HEK293 (cell line): ENCODE results near the gene PLK3.

Experiments used
- HIC1 ChIP-seq: fragments of 450-650 bp; formaldehyde crosslinking; IDR thresholded peaks from 2 replicates; pipeline ENCODE4 v1.5.1; 2016; ENCODE audit warnings: missing biosample characterization, missing genetic modification characterization
- IKZF3 ChIP-seq: fragments of 450-650 bp; IDR thresholded peaks from 2 replicates; pipeline ENCODE4 v1.5.0; 2018; ENCODE audit warnings: missing biosample characterization, mild to moderate bottlenecking, missing genetic modification characterization, moderate library complexity
- KLF16 ChIP-seq: fragments of 450-650 bp; formaldehyde crosslinking; IDR thresholded peaks from 2 replicates; pipeline ENCODE4 v1.5.1; 2017; ENCODE audit warnings: missing biosample characterization, missing genetic modification characterization
- MZF1 ChIP-seq: fragments of 450-650 bp; formaldehyde crosslinking; IDR thresholded peaks from 2 replicates; pipeline ENCODE4 v1.5.1; 2017; ENCODE audit warnings: missing biosample characterization, missing genetic modification characterization, borderline replicate concordance
- OSR2 ChIP-seq: fragments of 450-650 bp; formaldehyde crosslinking; IDR thresholded peaks from 2 replicates; pipeline ENCODE4 v1.5.1; 2016; ENCODE audit warnings: missing biosample characterization, missing genetic modification characterization
- PRDM1 ChIP-seq: fragments of 450-650 bp; formaldehyde crosslinking; IDR thresholded peaks from 2 replicates; pipeline ENCODE4; 2016; ENCODE audit warnings: missing biosample characterization, missing genetic modification characterization
- PRDM4 ChIP-seq: fragments of 450-650 bp; formaldehyde crosslinking; IDR thresholded peaks from 2 replicates; pipeline ENCODE4 v1.5.1; 2017; ENCODE audit warnings: missing biosample characterization, missing genetic modification characterization
- PRDM6 ChIP-seq: fragments of 450-650 bp; formaldehyde crosslinking; IDR thresholded peaks from 2 replicates; pipeline ENCODE4 v1.5.1; 2017; ENCODE audit warnings: missing biosample characterization, missing genetic modification characterization
- SP2 ChIP-seq: fragments of 450-650 bp; formaldehyde crosslinking; IDR thresholded peaks from 2 replicates; pipeline ENCODE4 v1.5.1; 2016; ENCODE audit warnings: missing biosample characterization, missing genetic modification characterization
- TCF7L2 ChIP-seq: IDR thresholded peaks from 2 replicates; pipeline ENCODE4 v1.6.1; 2011; ENCODE audit warnings: low read depth, mild to moderate bottlenecking, inconsistent platforms, low read length, moderate library complexity, borderline replicate concordance
- TRIM28 ChIP-seq: IDR thresholded peaks from 2 replicates; pipeline ENCODE4 v1.6.1; 2011; ENCODE audit warnings: low read length, control low read depth, borderline replicate concordance
- YY1 ChIP-seq: fragments of 450-650 bp; formaldehyde crosslinking; IDR thresholded peaks from 2 replicates; pipeline ENCODE4 v1.5.1; 2018; ENCODE audit warnings: missing biosample characterization, missing genetic modification characterization
- YY2 ChIP-seq: fragments of 450-650 bp; formaldehyde crosslinking; IDR thresholded peaks from 2 replicates; pipeline ENCODE4 v1.5.1; 2016; ENCODE audit warnings: missing biosample characterization, missing genetic modification characterization
- ZBTB17 ChIP-seq: fragments of 450-650 bp; formaldehyde crosslinking; IDR thresholded peaks from 2 replicates; pipeline ENCODE4 v1.5.1; 2016; ENCODE audit warnings: missing biosample characterization, missing genetic modification characterization
- ZBTB21 ChIP-seq: fragments of 450-650 bp; formaldehyde crosslinking; IDR thresholded peaks from 2 replicates; pipeline ENCODE4 v1.5.1; 2017; ENCODE audit warnings: missing biosample characterization, missing genetic modification characterization
- ZBTB26 ChIP-seq: fragments of 450-650 bp; formaldehyde crosslinking; optimal IDR thresholded peaks from 2 replicates; pipeline ENCODE3; 2016; ENCODE audit warnings: missing biosample characterization, mild to moderate bottlenecking, missing genetic modification characterization
- ZFP69B ChIP-seq: fragments of 450-650 bp; formaldehyde crosslinking; IDR thresholded peaks from 2 replicates; pipeline ENCODE4 v1.5.1; 2016; ENCODE audit warnings: missing biosample characterization, missing genetic modification characterization
- ZIC2 ChIP-seq: fragments of 450-650 bp; formaldehyde crosslinking; IDR thresholded peaks from 2 replicates; pipeline ENCODE4 v1.5.1; 2016; ENCODE audit warnings: missing biosample characterization, missing genetic modification characterization
- ZNF16 ChIP-seq: fragments of 450-650 bp; formaldehyde crosslinking; IDR thresholded peaks from 2 replicates; pipeline ENCODE4 v1.5.1; 2016; ENCODE audit warnings: low read depth, missing biosample characterization, missing genetic modification characterization
- ZNF341 ChIP-seq: fragments of 450-650 bp; formaldehyde crosslinking; IDR thresholded peaks from 2 replicates; pipeline ENCODE4; 2016; ENCODE audit warnings: low read depth, missing biosample characterization, missing genetic modification characterization
- ZNF366 ChIP-seq: fragments of 450-650 bp; formaldehyde crosslinking; conservative IDR thresholded peaks from 2 replicates; pipeline ENCODE4 v1.5.1; 2016; ENCODE audit warnings: missing biosample characterization, missing genetic modification characterization
- ZNF391 ChIP-seq: fragments of 450-650 bp; formaldehyde crosslinking; IDR thresholded peaks from 2 replicates; pipeline ENCODE4 v1.5.1; 2016; ENCODE audit warnings: low read depth, missing biosample characterization, missing genetic modification characterization, borderline replicate concordance
- ZNF416 ChIP-seq: fragments of 450-650 bp; formaldehyde crosslinking; IDR thresholded peaks from 2 replicates; pipeline ENCODE4 v1.5.1; 2016; ENCODE audit warnings: missing biosample characterization, missing genetic modification characterization
- ZNF433 ChIP-seq: fragments of 450-650 bp; formaldehyde crosslinking; IDR thresholded peaks from 2 replicates; pipeline ENCODE4 v1.5.1; 2016; ENCODE audit warnings: missing biosample characterization, missing genetic modification characterization, low read depth
- ZNF544 ChIP-seq: fragments of 450-650 bp; formaldehyde crosslinking; IDR thresholded peaks from 2 replicates; pipeline ENCODE4 v1.5.0; 2017; ENCODE audit warnings: missing biosample characterization, missing genetic modification characterization
- ZNF610 ChIP-seq: fragments of 450-650 bp; formaldehyde crosslinking; IDR thresholded peaks from 2 replicates; pipeline ENCODE4 v1.5.1; 2016; ENCODE audit warnings: missing biosample characterization, missing genetic modification characterization, borderline replicate concordance
- ZNF629 ChIP-seq: fragments of 450-650 bp; formaldehyde crosslinking; IDR thresholded peaks from 2 replicates; pipeline ENCODE4 v1.5.1; 2017; ENCODE audit warnings: missing biosample characterization, missing genetic modification characterization
- ZNF660 ChIP-seq: fragments of 450-650 bp; IDR thresholded peaks from 2 replicates; pipeline ENCODE4 v1.5.1; 2018; ENCODE audit warnings: missing biosample characterization, mild to moderate bottlenecking, missing genetic modification characterization
- ZNF76 ChIP-seq: fragments of 450-650 bp; formaldehyde crosslinking; IDR thresholded peaks from 2 replicates; pipeline ENCODE4; 2016; ENCODE audit warnings: low read depth, missing biosample characterization, missing genetic modification characterization, borderline replicate concordance
- ZNF843 ChIP-seq: fragments of 450-650 bp; formaldehyde crosslinking; IDR thresholded peaks from 2 replicates; pipeline ENCODE4 v1.5.1; 2016; ENCODE audit warnings: missing biosample characterization, missing genetic modification characterization
- TF ChIP-seq, protein P1 (sequence below): fragments of 450-650 bp; formaldehyde crosslinking; IDR thresholded peaks from 2 replicates; pipeline ENCODE4 v1.5.1; 2017; ENCODE audit warnings: missing biosample characterization, missing genetic modification characterization

PLK3 gene

GRCh38 chr1:44819608-44820327, 19.6 kb downstream of the PLK3 start (continued):
- TF ChIP-seq ZNF341 (tag by site-specific recombination) (peak; percentile 96), ZNF416 (tag by site-specific recombination) (no peak), YY1 (tag by site-specific recombination) (no peak; the same call in 1 of the 2 replicates), ZNF843 (tag by site-specific recombination) (peak; percentile 41; the same call in 1 of the 2 replicates), TRIM28 (peak; percentile 96), HIC1 (peak; percentile 55; the same call in 1 of the 2 replicates), IKZF3 (peak; percentile 59; the same call in 1 of the 2 replicates), ZNF16 (tag by site-specific recombination) (no peak), ZNF660 (tag by site-specific recombination) (peak; percentile 93), SP2 (peak; percentile 35; the same call in 1 of the 2 replicates), ZFP69B (tag by site-specific recombination) (0 out of 2 replicates have a peak, but pooled peaks have one; percentile 33), ZBTB26 (tag by site-specific recombination) (peak; percentile 44), ZNF610 (tag by site-specific recombination) (no peak; the same call in 1 of the 2 replicates), ZNF629 (peak; percentile 79; the same call in 1 of the 2 replicates), ZBTB21 (tag by site-specific recombination) (peak; percentile 36; the same call in 1 of the 2 replicates), PRDM4 (peak; percentile 34; the same call in 1 of the 2 replicates), ZNF76 (tag by site-specific recombination) (peak; percentile 99), YY2 (tag by site-specific recombination) (no peak), ZNF433 (tag by site-specific recombination) (no peak), TCF7L2 (0 out of 2 replicates have a peak, but pooled peaks have one; percentile 14), KLF16 (tag by site-specific recombination) (peak; percentile 35), PRDM6 (peak; percentile 98), ZIC2 (tag by site-specific recombination) (peak; percentile 47; the same call in 1 of the 2 replicates), PRDM1 (tag by site-specific recombination) (peak; percentile 88), ZBTB17 (tag by site-specific recombination) (peak; percentile 48), OSR2 (tag by site-specific recombination) (no peak), ZNF544 (no peak), ZNF391 (tag by site-specific recombination) (peak; percentile 27; the same call in 1 of the 2 replicates), MZF1 (tag by site-specific recombination) (peak; percentile 35; the same call in 1 of the 2 replicates), ZNF366 (peak; percentile 78)
- TF ChIP-seq, protein P1, sequence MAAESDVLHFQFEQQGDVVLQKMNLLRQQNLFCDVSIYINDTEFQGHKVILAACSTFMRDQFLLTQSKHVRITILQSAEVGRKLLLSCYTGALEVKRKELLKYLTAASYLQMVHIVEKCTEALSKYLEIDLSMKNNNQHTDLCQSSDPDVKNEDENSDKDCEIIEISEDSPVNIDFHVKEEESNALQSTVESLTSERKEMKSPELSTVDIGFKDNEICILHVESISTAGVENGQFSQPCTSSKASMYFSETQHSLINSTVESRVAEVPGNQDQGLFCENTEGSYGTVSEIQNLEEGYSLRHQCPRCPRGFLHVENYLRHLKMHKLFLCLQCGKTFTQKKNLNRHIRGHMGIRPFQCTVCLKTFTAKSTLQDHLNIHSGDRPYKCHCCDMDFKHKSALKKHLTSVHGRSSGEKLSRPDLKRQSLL, result 0 out of 2 replicates have a peak, but pooled peaks have one; percentile 15
